GM10266 (cell line): ENCODE measurements around the gene HGFAC.

Source experiments
- DNase-seq: peaks from one replicate; pipeline ENCODE4 v3.0.0; 2012; ENCODE audit errors: extremely low spot score
- TF ChIP-seq, protein P1 (sequence below): IDR thresholded peaks from 2 replicates; pipeline ENCODE4 v1.5.1; 2012; ENCODE audit warnings: mild to moderate bottlenecking, low read depth; ENCODE audit not compliant: control insufficient read depth, insufficient read depth; ENCODE audit errors: missing control alignments

The HGFAC gene

DNA sequence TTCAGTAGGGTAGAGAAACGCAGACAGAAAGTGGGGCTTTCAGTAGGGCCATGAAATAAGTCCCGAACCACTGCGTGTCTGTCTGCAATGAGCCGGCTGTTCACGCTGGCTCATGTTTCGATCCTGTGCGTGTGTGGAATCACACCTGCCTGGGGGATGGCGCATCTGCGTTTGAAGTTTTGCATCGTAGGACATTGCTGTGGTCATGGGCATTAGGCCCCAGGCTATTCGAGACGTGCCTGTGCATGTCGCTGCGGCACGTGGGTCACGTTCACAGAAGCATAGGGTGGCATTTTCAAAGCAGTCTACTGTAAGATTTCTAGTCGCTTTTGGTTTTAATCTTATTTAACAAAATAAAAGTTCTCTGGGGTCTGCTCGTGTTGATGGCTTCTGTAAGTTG is 25.5 kb upstream of the HGFAC start:
- DNase-seq = no peak
- TF ChIP-seq, protein P1, sequence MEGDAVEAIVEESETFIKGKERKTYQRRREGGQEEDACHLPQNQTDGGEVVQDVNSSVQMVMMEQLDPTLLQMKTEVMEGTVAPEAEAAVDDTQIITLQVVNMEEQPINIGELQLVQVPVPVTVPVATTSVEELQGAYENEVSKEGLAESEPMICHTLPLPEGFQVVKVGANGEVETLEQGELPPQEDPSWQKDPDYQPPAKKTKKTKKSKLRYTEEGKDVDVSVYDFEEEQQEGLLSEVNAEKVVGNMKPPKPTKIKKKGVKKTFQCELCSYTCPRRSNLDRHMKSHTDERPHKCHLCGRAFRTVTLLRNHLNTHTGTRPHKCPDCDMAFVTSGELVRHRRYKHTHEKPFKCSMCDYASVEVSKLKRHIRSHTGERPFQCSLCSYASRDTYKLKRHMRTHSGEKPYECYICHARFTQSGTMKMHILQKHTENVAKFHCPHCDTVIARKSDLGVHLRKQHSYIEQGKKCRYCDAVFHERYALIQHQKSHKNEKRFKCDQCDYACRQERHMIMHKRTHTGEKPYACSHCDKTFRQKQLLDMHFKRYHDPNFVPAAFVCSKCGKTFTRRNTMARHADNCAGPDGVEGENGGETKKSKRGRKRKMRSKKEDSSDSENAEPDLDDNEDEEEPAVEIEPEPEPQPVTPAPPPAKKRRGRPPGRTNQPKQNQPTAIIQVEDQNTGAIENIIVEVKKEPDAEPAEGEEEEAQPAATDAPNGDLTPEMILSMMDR = no peak

- TF ChIP-seq, protein P1 = no peak
- DNase-seq = no peak
Observed at GRCh38 chr4:3416821-3417221, 24.9 kb upstream of the HGFAC start.

DNA sequence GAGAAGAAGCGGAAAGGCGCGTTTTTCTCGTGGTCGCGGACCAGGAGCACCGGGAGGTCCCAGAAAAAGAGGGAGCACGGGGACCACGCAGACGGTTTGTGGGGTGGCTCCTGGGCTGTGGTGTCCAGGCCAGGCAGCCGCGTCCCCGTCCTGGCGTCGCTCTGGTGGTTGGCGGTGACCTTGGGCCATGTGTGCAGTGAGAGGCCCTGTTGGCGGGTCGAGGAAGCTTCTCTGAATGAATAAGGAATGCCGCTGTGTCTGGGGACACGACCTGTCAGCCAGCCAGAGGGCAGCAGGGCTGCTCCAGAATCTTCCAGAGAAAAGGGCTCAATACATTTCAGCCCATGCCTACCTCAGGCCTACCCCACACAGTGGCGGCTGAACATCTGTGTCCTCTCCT is 24.3 kb upstream of the HGFAC start:
- no peak for DNase-seq
- TF ChIP-seq, protein P1 = no peak

DNA sequence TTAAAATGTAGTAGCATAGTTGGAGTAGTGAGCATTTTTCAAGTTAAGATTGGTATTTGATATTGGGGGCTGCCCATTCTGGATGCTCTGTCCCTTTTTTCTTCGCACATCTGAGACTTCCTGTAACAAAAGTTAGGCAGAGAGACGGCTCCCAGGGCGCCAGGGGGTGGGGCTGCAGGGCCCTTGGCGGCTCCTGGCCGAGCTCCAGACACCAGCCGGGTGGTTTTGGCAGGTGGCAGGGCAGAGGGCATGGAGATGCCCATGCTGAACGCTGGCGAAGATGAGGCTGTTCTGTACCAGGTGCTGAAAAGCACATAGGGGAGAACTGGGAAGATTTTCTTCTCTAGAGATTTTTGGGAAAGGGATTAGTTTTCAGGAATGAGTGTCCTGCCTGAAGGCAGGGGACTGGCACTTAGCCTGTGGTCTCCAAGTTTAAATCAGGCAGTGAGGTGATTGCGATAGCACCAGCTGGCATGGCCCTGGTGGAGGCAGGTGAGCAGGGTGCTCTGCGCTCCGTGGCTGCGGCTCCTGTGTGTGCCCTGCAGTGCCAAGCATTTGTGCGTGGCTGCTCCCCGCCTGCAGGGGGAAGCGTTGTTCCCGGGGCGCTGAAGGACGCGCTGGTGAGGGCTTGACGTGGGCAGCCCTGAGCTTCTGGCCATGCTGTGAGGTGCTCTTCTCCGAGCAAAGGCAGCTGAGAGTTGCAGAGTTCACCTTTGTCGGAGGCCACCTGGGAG is 23.6 kb upstream of the HGFAC start:
- DNase-seq = no peak
- TF ChIP-seq, protein P1 = no peak

DNA sequence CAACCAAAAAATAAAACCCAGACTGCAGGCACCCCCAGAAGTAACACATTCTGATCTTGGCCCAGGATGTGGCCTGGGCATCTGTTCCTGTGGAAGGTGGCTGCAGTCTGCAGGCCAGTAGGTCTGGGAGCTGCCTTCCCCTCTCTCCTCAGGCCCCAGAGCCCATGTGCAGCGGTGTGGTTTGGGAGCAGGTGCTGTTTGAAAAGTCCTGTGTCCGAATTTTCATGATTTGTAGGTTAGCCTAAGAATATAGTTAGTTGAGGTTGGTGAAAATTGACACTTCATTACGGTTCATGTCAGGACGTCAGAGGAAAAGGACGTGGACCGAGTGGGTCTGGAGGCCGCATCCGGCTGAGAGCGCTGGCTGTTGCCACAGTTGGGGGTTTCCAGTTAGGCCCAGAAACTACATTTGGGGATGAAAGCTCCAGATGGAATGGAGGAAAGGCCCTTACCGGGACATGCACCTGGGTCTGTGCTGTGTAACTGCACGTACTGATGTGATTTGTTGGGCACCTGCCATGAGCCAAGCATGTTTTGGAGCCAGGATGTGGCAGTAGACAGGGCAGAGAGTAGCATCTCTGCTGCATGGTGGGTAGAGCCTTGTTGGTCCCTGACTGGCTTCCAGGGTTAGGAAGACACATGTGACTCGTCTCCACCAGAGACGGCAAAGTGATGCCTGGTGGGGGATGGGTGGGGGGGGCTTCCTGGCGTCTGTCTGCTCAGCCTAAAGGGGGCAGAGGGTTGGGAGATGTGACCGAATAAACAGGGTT is 21.7 kb upstream of the HGFAC start:
- DNase-seq = no peak
- TF ChIP-seq, protein P1 = no peak

DNA sequence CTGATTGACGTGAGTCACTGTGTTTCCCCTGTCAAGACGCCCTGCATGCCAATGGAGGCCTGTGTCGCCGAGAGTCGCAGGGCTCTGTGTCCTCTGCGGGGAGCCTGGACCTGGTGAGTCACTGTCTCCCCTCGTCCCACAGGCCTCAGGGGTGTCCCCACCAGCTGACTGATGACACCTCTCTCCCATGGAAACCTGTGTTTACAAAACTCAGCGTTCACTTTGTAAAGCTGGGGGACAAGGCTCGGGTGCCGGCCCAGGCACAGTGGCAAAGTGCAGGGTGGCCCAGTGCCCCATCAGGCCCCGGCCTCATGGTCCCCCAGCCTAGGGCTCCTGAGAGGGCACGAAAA is 21.2 kb upstream of the HGFAC start:
- TF ChIP-seq, protein P1 = no peak
- DNase-seq = no peak

- TF ChIP-seq, protein P1 = no peak
- DNase-seq = no peak
Observed at GRCh38 chr4:3420956-3421355, 20.8 kb upstream of the HGFAC start.
